GM20431 (cell line): ENCODE results near the gene GARIN5B.

Experiments
- in situ Hi-C: fragments of 300-500 bp; cut with MseI, MboI; formaldehyde crosslinking; loops from one replicate; pipeline ENCODE4 v1.15.0; 2020; ENCODE audit warnings: low sequenced_read_pairs; ENCODE audit not compliant: unreplicated experiment

The GARIN5B gene

GRCh38 chr19:55372316-55373081 lies 9.4 kb upstream of the GARIN5B start:
- in situ Hi-C loops = no loop called here

- in situ Hi-C loops = no loop called here
Observed at GRCh38 chr19:55370305-55370988, 7.4 kb upstream of the GARIN5B start, which contains the start of gene IL11. IL11 (minus strand) TSS chr19:55370463; CDS start chr19:55370310, 153 bp downstream.

GRCh38 chr19:55369653-55370304 lies 6.7 kb upstream of the GARIN5B start:
- in situ Hi-C loops = no loop called here

GRCh38 chr19:55368701-55369563 lies 5.9 kb upstream of the GARIN5B start:
- in situ Hi-C loops = no loop called here

GRCh38 chr19:55368106-55368505 lies 5.0 kb upstream of the GARIN5B start:
- in situ Hi-C loops = no loop called here

DNA sequence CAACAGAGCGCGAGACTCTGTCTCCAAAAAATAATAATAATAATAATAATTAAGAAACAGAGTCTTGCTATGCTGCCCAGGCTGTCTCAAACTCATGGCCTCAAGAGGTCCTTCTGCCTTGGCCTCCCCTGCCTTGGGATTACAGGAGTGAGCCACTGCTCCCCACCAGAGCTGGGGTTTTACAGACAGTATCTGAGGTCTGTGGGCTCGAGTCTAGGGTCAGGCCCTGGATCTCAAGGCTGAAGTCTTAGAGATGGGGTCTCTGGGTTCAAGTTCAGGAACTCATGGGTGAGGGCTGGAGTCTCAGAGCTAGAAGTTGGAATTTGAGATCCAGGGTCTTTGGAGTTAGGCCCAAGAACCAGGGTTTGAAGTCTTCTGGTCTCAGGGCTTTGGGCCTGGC lies 3.7 kb upstream of the GARIN5B start:
- in situ Hi-C loops = no loop called here

DNA sequence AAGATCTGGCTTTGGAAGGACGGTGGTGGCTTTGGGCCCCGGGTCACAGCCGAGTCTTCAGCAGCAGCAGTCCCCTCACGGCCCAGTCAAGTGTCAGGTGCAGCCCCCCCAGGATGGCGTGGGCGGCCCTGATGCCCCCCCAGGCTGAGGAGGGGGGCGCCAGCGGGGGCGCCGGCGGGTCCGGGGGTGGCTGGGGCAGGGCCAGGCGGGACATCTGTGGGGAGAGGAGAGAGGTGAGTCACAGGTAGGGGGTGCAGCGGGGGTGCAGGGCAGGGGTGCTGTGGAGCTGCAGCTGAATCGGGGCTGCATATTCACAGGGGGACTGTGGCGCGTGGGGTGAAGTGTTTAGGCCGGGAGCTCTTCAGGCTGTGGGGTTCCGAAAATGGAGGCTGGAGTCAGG lies 2.9 kb upstream of the GARIN5B start:
- in situ Hi-C loops = no loop called here

- in situ Hi-C loops = no loop called here
Observed at GRCh38 chr19:55365245-55365644, 2.2 kb upstream of the GARIN5B start.

DNA sequence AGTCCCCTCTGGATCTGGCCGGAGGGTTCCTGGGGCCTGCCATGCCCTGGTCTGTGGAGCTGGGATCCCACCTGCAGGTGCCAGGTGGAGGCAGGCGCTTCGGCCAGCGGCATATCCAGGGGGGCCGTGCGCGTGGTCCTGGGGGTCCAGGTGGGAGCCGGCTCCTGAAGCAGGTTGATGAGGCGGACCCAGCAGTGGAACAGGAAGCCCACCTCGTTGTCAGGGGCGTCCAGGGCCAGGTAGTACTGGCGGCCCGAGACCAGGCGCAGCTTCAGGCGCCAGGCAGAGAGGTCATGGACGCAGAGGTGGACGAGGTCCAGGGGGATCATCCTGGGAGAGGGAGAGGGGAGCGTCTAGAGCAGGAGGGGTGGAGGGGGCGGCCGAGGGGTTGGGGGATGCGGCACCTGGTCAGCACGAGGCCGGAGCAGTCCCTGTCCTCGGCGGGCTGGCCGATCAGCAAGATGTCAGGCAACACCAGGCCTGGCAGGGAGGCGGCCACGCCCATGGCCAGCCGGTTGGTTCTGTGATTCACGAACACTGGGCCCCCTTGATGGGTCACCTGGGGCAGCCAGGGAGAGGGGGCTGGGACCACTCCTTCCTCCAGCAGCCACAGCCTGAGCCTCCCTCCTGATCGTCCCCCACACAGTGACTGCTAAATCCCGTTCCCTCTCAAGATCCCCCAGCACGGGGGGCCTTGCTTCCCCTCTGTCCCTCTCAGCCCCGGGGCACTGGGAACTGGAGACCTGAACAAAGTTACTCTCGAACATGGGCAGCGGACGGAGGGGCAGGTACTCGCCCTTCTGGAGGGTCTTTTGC lies 678 bp downstream of the GARIN5B start:
- in situ Hi-C loops = no loop called here

- in situ Hi-C loops = no loop called here
Observed at GRCh38 chr19:55360902-55361301, 2.2 kb downstream of the GARIN5B start.

DNA sequence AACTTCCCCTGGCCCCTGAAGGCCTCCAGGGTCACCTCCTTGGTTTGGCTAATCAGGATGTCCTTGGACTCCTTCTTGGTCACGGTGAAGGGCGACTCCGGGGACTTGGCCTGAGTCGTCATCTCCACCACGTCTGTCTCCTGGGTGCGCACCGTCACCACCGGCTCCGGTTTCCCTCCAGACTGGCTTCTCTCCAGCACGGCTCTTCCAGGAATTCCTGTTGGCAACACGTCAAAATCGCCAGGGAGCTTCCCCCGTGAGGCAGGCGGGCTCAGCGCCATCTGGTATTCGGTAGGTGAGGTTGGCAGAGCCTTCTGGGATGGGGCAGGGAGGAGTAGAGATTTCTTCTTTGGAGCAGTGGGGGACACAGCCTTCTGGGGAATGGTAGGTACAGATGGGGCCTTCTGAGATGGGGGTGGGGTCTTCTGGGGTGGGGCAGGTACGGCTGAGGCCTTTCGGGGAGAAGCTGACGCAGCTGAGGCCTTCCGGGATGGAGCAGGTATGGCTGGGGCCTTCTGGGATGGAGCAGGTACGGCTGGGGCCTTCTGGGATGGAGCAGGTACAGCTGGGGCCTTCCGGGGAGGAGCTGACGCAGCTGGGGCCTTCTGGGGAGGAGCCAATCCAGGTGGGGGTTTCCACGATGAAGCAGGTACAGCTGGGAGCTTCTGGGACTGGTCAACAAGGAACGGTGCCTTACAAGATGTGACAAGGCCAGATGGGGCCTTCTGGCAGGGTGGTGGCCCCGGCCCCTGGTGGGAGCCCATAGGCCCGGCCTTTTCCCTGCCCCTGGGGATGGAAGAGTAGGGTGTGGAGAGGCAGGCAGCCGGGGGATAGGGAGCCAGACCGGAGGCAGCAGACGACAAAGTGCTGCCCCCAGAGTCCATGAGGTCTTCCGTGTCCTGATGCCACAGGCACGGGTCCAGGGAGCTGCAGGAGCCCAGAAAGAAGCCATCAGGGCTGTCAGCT lies 3.8 kb downstream of the GARIN5B start:
- in situ Hi-C loops = no loop called here

DNA sequence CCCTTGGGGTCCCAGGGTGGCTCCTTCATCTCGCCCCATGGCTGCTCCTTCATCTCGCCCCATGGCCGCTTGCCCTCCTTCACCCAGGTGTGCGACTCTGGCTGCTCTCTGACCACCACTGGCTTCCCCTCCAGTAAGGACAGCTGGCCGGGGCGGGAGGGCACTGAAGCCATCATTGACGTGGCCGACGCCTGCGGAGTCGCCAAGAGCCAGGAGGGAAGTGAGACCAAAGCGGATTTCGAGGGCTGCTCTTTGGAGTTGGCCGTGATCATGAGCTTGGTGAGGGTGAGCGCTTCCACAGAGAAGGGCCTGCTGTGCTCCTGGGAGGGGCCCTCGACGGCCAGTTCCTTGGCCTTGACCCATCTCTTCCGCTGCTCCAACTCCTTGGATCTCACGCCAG lies 4.6 kb downstream of the GARIN5B start:
- in situ Hi-C loops = no loop called here

DNA sequence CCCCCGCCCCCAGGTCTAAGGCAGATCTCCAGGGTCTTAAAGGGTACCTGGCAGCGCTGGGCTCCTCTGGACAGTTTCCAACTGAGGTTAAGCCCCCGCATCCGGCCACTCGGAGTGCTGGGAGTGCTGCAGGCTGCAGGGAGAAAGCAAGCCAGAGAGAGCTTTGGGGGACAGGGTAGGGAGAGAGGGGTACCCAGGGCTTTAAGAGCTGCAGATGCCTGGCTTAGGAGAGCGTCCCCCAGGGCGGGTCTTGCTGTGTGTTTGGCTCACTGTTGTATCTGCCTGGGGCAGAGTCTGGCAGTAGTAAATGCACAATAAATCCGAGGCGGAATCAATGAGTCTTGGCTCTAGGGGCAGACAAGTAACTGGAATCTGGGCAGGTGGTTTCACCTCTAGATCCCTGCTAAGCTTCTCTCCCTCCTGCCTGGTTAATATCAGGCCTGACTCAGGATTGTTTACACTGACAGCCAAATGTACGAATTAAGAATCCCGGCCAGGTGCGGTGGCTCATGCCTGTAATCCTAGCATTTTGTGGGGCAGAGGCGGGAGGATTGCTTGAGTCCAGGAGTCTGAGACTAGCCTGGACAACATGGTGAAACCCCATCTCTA lies 7.7 kb downstream of the GARIN5B start:
- in situ Hi-C loops = no loop called here

GRCh38 chr19:55354698-55355212 lies 8.3 kb downstream of the GARIN5B start, which contains the start of gene COX6B2:
COX6B2 (minus strand) TSS chr19:55354719; CDS start chr19:55354521, 198 bp downstream.
- in situ Hi-C loops = no loop called here

DNA sequence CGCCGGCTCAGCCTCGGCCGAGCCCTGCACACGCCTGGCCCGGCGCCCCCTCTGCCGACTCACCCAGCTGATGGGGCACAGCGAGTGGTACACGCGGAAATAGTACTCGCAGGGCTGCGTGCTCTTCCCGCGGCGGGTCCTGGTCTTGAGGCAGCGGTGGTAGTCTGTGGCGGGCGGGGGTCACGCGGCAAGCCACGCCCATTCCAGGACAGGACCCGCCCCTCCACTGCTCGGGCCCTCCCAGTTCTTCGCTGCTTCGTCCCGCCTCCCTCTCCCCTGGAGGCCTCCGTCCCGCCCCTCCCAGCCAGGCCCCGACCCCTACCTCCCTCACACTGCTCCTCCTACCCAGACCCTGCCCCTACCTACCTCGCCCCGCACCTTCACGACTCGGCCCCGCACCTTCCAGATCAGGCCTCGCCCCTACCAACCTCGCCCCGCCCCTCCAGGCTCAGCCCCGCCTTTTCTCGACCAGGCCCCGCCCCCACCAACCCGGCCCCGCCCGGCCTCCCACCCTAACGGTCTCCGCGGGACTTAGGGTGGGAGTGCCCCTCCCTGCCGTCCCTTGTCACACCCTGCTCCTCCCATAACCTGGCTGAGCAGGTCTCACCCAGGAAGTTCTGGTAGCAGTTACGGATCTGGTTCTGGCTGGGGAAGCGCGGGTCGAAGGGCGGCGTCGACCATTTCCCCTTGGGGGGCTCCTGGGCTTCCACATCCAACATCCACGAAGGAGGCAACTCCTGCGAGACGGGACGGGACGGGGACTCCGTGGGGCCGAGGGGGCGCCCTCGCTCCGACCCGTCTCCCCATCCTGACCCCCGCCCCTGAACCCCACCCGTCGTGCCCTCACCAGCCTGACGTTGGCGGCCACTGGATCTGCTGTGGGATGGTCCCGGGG lies 9.0 kb downstream of the GARIN5B start:
- in situ Hi-C loops = no loop called here

DNA sequence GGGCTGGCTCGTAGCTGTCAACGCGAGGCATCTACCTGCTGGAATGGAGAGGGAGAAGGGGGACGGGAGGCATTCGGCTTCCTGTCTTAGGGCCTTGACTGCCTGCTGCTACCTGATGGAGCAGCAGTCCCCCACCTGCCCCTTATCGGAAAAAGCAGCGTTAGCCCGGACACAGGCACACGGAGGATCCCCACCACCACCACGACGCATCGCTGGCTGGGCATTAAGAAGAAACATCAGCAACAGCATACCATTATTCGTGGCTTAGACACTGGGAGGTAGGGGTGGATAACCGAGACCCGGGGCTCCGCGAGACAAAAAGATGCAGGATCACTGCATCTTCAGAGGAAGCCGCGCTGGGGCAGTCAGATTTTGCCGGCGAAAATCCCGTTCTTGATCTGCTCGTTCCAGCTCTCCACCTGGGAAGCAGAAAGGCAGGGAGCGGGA lies 9.7 kb downstream of the GARIN5B start:
- in situ Hi-C loops = no loop called here
